Tibial nerve (tissue), 4 donors: ENCODE data around the gene MDK. TPM values are rescaled to one million over a fixed set of nuclear protein-coding genes. Genes with fewer than 3 reads are reported as not detected.

Experiments used
- DNase-seq, 2 donors: peaks; one replicate each; pipeline ENCODE4 v3.0.0-alpha.2; 2019; ENCODE audit warnings: low spot score in 2 of 2
- H3K27ac ChIP-seq, 4 donors: fragments of 200-600 bp; sonication (generic) in 3 of 4; one replicate each; pipeline ENCODE4 v1.5.1; 2017 to 2019; ENCODE audit warnings: mild to moderate bottlenecking in 1 of 4
- H3K27me3 ChIP-seq, 2 donors: fragments of 200-600 bp; sonication (generic) in 1 of 2; one replicate each; pipeline versions ENCODE4 v1.5.1 to v1.6.0; 2017 to 2019
- H3K36me3 ChIP-seq, 3 donors: fragments of 200-600 bp; sonication (generic); one replicate each; pipeline ENCODE4 v1.5.1; 2018 to 2019
- H3K4me1 ChIP-seq, 4 donors: fragments of 200-600 bp; sonication (generic) in 3 of 4; one replicate each; pipeline ENCODE4 v1.5.1; 2017 to 2019
- H3K4me3 ChIP-seq, 4 donors: fragments of 200-600 bp; sonication (generic) in 3 of 4; one replicate each; pipeline ENCODE4 v1.5.1; 2017 to 2019; ENCODE audit warnings: mild to moderate bottlenecking in 1 of 4, moderate library complexity in 1 of 4
- H3K9me3 ChIP-seq, 4 donors: fragments of 200-600 bp; sonication (generic) in 3 of 4; one replicate each; pipeline ENCODE4 v1.5.1; 2017 to 2019
- EP300 ChIP-seq, 2 donors: sonication (generic); formaldehyde crosslinking; IDR thresholded peaks; one replicate each; pipeline ENCODE4 v1.6.1; 2017; ENCODE audit warnings: antibody characterized with exemption in 2 of 2, mild to moderate bottlenecking in 1 of 2
- POLR2A ChIP-seq, 2 donors: fragments of 450-650 bp; IDR thresholded peaks; one replicate each; pipeline ENCODE4 v1.6.1; 2017; ENCODE audit warnings: antibody characterized with exemption in 2 of 2, mild to moderate bottlenecking in 2 of 2, moderate library complexity in 2 of 2
- WGBS, 2 donors: methylation state at CpG; one replicate each; pipeline ENCODE4 v1.1.5; 2018; 5-methylcytosine and 5-hydroxymethylcytosine counted together
- total RNA-seq, 4 donors: library from RNA; depleted of rRNA; stranded (reverse); fragments of >200 nt; gene quantifications; one replicate each; pipeline ENCODE4 v1.1.0, GENCODE V29; 2016
- TF ChIP-seq, protein P1 (sequence below), 5 experiments: fragments of 200-600 bp in 3 of 5; fragments of 450-650 bp in 2 of 5; sonication (generic) in 3 of 5; IDR thresholded peaks; one replicate each; pipeline ENCODE4 v1.5.1; 2016 to 2019; ENCODE audit warnings: antibody characterized with exemption in 5 of 5, mild to moderate bottlenecking in 3 of 5, moderate library complexity in 2 of 5

MDK gene
- total RNA-seq, 4 donors from 2014 or later, result 48.1 to 107 (median 57.3) TPM

DNA sequence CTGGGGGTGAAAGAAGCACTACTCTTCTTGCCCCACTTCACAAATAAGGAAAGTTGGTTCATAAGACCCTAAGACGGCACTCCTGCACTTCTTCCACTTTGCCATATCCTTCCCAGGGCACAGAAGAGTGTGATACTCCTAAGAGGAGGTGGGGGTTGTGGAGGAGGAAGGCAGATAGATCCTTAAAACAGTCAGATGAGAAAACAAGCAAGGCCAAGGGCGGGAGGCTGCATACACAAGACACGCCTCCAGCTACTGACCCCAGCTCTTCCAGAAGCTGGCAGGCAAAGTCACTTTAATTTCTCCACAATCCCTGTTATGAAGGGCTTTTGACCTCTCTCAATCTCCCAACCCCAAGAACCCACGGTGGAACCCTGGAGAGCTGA lies 11.8 kb downstream of the MDK start:
- Histone ChIP-seq H3K4me1 (peaks cover 0 to 45% (median 30%) of the 10 kb centered on the region in 4 donors), H3K27ac (no peak overlapping the region), H3K9me3 (no peaks in the 10 kb centered on the region), H3K36me3 (peaks cover 0 to 29% (median 8%) of the 10 kb centered on the region in 3 donors), H3K4me3 (peak overlapping the region in 1 of 4 donors; percentile 49), H3K27me3 (peaks cover 5 to 42% of the 10 kb centered on the region in 2 donors)
- 50 to 58% methylated on average over 4 of the region's 4 CpGs for WGBS, 2 donors
- TF ChIP-seq EP300 (IDR thresholded peaks at IDR 0.05), result no peak
- TF ChIP-seq, protein P1, sequence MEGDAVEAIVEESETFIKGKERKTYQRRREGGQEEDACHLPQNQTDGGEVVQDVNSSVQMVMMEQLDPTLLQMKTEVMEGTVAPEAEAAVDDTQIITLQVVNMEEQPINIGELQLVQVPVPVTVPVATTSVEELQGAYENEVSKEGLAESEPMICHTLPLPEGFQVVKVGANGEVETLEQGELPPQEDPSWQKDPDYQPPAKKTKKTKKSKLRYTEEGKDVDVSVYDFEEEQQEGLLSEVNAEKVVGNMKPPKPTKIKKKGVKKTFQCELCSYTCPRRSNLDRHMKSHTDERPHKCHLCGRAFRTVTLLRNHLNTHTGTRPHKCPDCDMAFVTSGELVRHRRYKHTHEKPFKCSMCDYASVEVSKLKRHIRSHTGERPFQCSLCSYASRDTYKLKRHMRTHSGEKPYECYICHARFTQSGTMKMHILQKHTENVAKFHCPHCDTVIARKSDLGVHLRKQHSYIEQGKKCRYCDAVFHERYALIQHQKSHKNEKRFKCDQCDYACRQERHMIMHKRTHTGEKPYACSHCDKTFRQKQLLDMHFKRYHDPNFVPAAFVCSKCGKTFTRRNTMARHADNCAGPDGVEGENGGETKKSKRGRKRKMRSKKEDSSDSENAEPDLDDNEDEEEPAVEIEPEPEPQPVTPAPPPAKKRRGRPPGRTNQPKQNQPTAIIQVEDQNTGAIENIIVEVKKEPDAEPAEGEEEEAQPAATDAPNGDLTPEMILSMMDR (IDR thresholded peaks at IDR 0.05), result no peak
- TF ChIP-seq POLR2A (IDR thresholded peaks at IDR 0.05), result no peak
- no peak for DNase-seq

DNA sequence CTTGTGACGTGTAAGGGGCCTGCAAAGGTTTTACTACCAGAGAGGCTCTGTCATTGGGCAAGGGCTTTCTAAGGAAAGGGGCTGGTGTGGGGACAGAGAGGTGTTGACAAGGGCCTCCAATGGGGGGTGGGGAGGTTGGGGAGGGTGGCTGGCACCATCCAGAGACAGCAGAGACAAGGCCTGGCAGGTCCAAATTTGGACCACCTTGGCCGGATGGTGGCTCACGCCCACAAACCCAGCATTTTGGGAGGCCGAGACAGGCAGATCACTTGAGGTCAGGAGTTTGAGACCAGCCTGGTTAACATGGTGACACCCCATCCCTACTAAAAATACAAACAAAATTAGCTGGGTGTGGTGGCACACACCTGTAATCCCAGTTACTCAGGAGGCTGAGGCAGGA lies 12.3 kb downstream of the MDK start:
- Histone ChIP-seq H3K27me3 (peaks cover 5 to 37% of the 10 kb centered on the region in 2 donors), H3K9me3 (no peaks in the 10 kb centered on the region), H3K36me3 (peaks cover 0 to 34% (median 8%) of the 10 kb centered on the region in 3 donors), H3K27ac (no peak overlapping the region), H3K4me3 (no peak overlapping the region), H3K4me1 (peaks cover 0 to 44% (median 30%) of the 10 kb centered on the region in 4 donors)
- TF ChIP-seq, protein P1 (IDR thresholded peaks at IDR 0.05), result no peak
- TF ChIP-seq POLR2A (IDR thresholded peaks at IDR 0.05) (no peak), EP300 (IDR thresholded peaks at IDR 0.05) (no peak)
- WGBS, 2 donors, result 74 to 86% methylated on average over 4 of the region's 4 CpGs
- DNase-seq, result no peak

DNA sequence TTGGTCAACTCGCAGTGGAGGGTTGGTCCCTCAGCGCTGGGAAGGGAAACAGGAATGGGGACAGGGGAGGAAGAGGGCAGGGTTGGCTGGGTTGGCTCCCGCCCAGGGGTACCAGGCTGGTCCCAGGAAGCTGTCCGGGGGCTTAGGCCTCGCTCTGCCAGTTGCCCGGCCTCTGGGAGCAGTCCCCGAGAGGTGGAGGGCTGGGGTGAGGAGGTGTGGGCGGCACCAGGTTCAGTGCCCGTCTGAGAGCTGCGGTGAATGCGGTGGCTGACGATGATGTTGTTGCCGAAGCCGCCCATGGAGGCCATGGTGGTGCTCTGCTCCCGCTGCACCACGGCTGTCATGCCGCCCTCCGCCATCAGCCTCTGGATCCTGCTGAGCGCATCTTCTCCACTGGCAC lies 16.1 kb downstream of the MDK start:
- peaks cover 0 to 8% (median 5%) of the 10 kb centered on the region in 4 donors for H3K4me1 ChIP-seq
- no peak overlapping the region for H3K4me3 ChIP-seq
- peaks cover 0 to 69% (median 8%) of the 10 kb centered on the region in 3 donors for H3K36me3 ChIP-seq
- H3K9me3 ChIP-seq, result no peaks in the 10 kb centered on the region
- DNase-seq, result no peak
- TF ChIP-seq, protein P1 (IDR thresholded peaks at IDR 0.05), result no peak
- no peak for TF ChIP-seq EP300 (IDR thresholded peaks at IDR 0.05)
- peaks cover 0 to 6% of the 10 kb centered on the region in 2 donors for H3K27me3 ChIP-seq
- 91 to 96% methylated on average over 17 to 19 of the region's 19 CpGs for WGBS, 2 donors
- H3K27ac ChIP-seq, result no peak overlapping the region

DNA sequence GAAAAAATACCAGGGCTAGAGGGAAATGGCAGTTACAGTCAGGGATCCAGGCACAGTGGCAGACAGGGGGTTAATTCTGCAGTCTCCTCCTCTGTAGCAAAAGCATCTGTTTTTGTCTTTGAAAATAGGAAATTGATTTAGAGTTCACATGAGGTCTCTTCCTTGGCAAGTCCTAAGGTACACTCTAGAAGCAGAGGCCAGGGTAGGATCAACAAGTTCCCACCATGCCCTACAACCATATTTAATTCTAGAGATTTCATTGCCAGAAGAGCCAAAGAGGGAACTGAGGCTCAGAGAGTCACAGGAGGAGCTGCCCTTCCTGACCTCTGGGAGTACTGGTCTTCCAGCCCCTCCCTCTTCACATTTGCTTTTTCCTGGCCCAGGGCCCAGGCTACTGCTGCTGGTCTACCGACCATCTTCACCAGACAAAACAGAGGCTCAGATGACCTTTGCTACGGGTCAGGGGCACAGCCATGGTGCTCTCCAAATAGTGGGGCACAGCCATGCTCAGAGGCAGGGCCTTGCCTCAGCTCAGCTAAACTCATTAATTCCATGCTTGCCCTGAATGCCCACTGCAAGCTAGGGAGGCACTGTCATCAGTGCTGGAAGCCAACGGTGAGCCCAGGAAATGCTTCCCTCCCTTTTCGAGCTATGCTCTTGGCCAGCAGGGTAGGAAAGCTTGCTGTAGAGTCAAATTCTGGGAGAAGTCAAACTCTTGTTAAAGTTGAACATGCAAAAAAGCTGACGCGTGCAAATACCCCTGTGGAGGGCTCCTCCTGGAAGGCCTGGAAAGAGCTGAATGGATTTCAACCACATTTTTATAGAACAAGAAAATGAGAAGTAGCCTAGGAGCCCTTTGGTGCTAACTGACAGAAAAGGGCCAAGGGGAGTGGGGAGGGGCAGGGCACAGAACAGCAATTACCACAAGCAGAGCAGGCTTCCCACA lies 21.8 kb downstream of the MDK start:
- Histone ChIP-seq H3K4me1 (peaks cover 0 to 22% (median 0%) of the 10 kb centered on the region in 4 donors), H3K27me3 (no peaks in the 10 kb centered on the region), H3K4me3 (no peak overlapping the region), H3K27ac (no peak overlapping the region), H3K36me3 (peaks cover 0 to 95% (median 19%) of the 10 kb centered on the region in 3 donors), H3K9me3 (no peaks in the 10 kb centered on the region)
- TF ChIP-seq POLR2A (IDR thresholded peaks at IDR 0.05) (no peak), EP300 (IDR thresholded peaks at IDR 0.05) (no peak)
- TF ChIP-seq, protein P1 (IDR thresholded peaks at IDR 0.05), result no peak
- DNase-seq, result no peak
- WGBS, 2 donors, result 37 to 47% methylated on average over 5 to 6 of the region's 6 CpGs

DNA sequence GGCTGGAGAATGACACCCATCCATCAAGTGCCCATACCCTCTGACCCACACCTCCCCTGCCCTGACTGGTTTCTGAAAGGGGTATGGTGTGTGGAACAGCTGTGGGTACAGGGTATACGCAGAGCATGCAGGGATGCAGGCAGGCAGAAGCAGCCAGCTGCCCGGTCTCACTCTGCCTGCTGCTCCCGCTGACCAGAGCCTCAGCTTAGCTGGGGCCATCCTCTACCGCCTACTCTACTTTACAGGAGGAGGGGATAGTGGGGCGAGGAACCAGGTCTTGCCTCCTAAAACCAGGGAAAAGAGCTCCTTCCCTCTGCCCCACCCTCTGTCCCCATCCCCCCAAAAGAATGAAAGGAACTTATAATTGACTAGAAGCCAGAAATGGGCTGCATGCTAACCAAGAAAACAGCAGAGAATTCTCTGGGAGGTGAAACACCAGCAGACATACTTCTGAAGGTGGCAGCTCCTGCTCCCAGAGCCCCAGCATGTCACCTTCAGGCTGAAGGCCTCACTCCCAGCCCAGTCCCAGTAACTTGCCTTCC lies 23.1 kb downstream of the MDK start:
- no peak for DNase-seq
- H3K9me3 ChIP-seq, result no peaks in the 10 kb centered on the region
- no peak overlapping the region for H3K27ac ChIP-seq
- 67 to 76% methylated on average over 5 of the region's 5 CpGs for WGBS, 2 donors
- H3K4me3 ChIP-seq, result no peak overlapping the region
- peaks cover 0 to 95% (median 25%) of the 10 kb centered on the region in 3 donors for H3K36me3 ChIP-seq
- peaks cover 0 to 22% (median 0%) of the 10 kb centered on the region in 4 donors for H3K4me1 ChIP-seq
- H3K27me3 ChIP-seq, result no peaks in the 10 kb centered on the region
- TF ChIP-seq, protein P1 (IDR thresholded peaks at IDR 0.05), result no peak
- TF ChIP-seq POLR2A (IDR thresholded peaks at IDR 0.05) (no peak), EP300 (IDR thresholded peaks at IDR 0.05) (no peak)
